Measurements from ENCODE around the gene REG3A.

Gene REG3A

GRCh38 chr2:79159653-79160052 lies at the start of gene REG3A:
Gene REG3A, minus strand, starts transcription at chr2:79159753. Its CDS starts 348 bp downstream, at chr2:79159405.
- no peak for DNase-seq

DNA sequence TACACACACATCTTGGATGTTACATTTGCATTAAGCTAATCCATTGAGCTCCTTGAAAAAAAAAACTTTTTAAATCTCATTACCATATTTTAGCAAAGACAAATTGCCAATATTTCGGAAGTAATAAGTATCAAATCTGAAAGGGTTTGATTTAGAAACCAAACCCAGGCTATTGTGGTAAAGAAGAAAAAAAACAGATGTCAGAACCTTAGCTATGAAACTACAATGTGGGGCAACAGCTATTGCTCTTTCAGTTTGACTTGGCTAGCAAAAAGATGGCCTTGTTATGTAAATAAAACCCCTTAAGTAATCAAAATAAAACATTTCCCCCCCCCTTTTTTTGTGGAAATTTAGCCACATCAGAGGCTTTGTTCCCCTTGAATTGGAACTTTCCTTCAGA lies 41.2 kb upstream of the REG3A start:
- DNase-seq = no peak

GRCh38 chr2:79191816-79192215 lies 32.3 kb upstream of the REG3A start:
- no peak for DNase-seq

GRCh38 chr2:79191081-79191480 lies 31.5 kb upstream of the REG3A start:
- no peak for DNase-seq

DNA sequence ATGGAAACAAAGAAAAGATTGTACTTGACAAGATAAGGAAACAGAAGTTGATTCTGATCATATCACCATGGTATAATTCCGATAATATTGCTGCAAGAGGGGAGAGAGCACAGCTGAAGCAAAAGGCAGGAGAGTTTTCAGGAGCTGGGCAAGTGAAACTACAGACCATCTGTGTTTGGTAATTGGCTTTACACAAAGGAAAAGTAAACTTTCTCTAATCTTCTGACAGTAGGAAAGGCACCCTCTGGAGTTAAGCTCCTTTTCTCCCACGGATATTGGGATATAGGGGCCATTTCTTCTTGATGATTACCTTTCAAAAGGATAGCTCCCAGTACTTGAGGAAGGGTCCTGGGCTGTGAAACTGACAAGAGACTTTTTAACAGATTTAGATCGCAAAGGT lies 29.9 kb upstream of the REG3A start:
- no peak for DNase-seq

DNA sequence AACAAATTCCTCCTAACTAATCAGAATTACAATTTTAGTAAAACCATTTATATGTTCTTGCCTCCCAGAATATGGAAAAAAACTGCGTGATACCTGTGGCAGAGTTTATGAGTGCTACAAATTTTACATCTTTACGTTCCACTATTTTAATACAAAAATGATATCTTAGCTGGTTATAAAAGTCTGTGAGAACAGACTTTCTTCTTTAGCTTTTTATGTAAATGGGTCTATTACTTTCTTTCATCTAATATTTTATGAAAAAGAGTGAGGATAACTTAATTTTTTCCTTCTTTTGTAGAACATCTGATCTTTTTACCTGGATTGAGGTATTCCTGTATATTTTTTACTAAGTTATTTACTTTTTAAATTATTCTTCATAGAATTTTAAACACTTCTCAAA lies 22.1 kb upstream of the REG3A start:
- DNase-seq = no peak

GRCh38 chr2:79180092-79180491 lies 20.5 kb upstream of the REG3A start:
- DNase-seq = no peak

DNA sequence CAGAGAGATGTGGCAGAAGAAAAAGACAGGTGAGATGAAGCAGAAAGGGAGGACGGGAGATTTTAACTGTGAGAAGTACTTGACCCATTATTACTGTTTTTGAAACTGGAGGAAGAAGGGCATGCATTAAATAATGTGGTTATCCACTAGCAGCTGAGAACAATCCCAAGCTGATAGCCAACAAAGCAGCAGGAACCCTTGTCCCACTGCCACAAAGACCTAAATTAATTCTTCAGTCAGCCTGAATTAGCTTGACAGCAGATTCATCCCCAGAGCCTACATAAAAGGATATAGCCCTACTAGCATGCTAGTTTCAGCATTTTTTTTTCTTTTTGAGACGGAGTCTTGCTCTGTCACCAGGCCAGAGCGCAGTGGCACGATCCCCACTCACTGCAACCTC lies 19.5 kb upstream of the REG3A start:
- no peak for DNase-seq

GRCh38 chr2:79178076-79178674 lies 18.6 kb upstream of the REG3A start:
- DNase-seq = no peak

GRCh38 chr2:79171348-79171958 lies 11.9 kb upstream of the REG3A start:
- no peak for DNase-seq

GRCh38 chr2:79162801-79163200 lies 3.2 kb upstream of the REG3A start:
- no peak for DNase-seq

DNA sequence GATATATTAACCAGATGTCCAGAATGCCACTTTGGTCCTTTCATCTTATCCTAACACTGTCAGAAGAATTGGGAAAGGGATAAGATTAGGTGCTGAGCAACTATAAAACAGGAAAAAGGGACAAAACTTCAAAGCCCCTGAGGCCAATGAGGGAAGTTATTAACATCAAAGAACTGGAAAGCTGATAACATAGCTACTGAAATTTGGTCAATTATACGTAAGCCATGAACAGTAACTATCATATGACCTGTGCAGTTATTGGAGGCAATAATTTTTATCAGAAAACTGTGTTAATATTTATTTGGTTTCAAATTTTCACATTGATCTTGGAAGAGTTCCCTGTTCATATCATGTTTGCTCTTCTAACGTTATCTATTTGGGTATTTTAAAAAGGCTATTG lies 2.6 kb upstream of the REG3A start:
- no peak for DNase-seq

DNA sequence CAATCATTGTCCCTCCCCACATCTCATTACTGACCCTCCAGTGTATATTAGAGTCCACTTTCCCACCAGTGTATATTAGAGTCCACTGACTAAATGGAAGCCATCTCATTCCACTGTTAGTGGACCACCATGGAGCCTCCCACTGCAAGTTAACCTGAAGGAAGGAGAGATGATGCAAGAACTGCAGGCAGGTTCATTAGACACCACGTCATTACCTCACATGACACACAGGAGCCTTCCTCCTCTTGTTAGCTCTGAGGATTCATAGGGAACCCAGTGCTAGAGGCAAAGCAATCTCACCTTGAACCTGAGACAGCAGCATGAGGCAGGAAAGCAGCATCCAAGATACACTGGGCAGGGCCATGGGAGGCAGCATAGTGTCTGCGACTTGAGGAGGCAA lies 523 bp downstream of the REG3A start:
- DNase-seq = no peak

- DNase-seq = no peak
Observed at GRCh38 chr2:79155826-79156476, 3.6 kb downstream of the REG3A start.

- DNase-seq = no peak
Observed at GRCh38 chr2:79139423-79139822, 20.1 kb downstream of the REG3A start.

GRCh38 chr2:79138385-79138784 lies 21.2 kb downstream of the REG3A start:
- DNase-seq = no peak

DNA sequence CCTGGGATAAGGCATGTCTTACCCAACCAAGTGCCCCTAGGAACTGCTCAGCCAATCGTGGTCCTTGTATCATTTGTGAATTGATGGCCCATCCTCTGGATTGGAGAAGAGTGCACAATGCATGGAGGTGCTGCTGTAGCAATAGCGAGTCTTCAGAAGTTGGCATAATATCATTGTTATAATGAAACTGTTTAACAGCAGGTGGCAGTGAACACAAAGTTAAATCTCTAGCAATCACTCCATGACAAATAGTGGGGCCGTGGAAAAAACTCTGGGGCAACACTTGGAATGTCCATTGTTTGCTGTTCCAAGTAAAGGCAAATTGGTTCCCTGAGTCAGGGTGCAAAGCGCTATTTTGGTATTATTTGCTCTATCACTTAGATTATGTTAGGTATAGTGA lies 27.9 kb downstream of the REG3A start:
- no peak for DNase-seq

DNA sequence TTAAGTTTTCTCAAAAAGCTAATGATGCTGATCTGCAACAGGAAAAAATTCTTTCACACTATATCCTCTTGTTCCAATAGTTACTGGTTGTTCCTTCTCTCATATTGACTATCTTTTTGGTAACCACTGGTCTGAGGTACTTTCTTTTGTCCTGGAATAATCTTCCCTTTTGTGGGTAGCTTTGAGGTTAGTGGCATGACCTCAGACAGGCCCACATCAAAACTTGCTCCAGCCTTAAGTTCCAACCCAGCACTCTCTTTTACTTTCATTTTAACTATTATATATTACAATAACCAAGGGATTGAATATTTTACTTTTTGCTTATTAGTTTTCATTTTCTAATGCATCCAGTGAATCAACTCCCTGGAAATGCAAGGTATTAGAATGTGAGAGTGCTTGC lies 29.7 kb downstream of the REG3A start:
- no peak for DNase-seq

DNA sequence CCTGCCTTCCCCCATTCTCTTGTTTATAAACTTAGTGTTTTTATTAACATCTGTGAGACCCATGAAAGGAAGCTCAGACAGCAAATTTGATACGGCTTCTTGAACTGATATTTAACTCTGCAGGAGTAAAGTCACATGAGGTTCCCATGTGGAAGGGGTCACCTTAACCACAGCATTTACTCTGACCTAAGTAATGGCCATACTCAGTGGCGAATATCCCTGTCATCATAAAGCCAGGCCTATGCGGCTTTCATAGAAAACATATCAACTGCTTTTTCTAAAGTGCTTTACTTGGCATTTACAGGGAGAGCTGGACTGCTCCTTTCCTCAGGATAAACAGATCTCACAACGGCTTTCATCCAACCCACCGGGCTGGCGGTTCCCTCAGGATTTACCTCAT lies 30.3 kb downstream of the REG3A start:
- DNase-seq = no peak

DNA sequence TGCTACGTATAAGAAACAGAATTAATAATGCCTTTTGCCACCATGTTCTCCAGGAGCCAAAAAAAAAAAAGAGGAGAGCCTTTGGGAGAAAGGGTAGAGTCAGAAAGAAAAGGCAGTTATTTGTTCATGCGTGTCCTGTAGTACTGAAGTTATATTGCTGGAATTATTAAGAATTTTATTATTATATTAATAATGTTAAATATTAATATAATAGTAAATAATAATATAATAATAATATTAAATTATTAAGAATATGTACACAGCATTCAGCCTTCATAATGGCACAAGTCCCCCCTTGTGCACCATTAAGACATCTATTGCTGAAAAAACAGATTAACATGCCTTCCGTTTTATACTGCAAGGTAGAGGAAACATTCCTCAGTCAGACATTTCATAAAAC lies 31.1 kb downstream of the REG3A start:
- DNase-seq = no peak

- no peak for DNase-seq
Observed at GRCh38 chr2:79125721-79125985, 33.9 kb downstream of the REG3A start.

DNA sequence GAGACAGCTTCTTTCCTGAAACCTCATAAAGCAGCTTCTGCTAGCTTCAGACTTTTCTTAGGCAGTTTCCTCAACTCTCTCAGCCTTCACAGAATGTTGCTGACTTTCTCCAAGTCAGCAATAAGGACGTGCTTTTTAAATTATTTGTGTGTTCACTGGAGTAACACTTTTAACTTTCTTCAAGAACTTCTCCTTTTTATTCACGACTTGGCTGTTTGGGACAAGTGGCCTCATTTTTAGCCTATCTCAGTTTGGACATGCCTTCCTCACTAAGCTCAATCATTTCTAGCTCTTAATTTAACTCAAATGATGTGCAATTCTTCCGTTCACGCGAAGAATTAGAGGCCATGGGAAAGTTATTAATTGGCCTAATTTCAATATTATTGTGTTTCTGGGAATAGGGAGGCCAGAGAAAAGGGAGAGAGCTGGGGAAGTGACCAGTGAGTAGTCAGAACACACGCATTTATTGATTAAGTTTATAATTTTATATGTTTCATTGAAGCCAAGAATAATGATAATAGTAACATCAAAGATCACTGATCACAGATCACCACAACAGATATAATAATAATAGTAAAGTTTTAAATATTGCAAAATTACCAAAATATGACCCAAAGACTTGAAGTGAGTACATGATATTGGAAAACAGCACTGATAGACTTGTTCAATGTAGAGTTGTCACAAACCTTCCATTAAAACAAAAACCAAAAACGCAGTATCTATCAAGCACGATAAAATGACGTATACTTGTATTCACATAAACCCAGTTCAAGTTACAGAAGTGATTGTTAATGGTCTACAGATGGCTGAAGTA lies 34.4 kb downstream of the REG3A start:
- DNase-seq = no peak

DNA sequence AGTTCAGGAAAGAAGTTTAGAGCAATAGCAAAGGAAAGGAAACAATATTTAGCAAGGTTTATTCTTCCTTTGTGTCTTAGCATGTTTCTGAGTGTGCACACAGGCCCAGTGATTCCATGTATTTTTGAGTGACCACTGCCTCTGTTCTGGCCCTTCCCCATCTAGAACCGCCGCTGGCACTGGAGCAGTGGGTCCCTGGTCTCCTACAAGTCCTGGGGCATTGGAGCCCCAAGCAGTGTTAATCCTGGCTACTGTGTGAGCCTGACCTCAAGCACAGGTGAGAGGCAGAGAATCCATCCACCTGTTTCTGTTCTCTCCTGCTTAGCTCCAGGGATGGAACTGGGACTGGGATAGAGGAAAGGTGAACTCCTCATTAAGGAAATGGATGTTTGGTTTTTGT lies 36.9 kb downstream of the REG3A start:
- no peak for DNase-seq

DNA sequence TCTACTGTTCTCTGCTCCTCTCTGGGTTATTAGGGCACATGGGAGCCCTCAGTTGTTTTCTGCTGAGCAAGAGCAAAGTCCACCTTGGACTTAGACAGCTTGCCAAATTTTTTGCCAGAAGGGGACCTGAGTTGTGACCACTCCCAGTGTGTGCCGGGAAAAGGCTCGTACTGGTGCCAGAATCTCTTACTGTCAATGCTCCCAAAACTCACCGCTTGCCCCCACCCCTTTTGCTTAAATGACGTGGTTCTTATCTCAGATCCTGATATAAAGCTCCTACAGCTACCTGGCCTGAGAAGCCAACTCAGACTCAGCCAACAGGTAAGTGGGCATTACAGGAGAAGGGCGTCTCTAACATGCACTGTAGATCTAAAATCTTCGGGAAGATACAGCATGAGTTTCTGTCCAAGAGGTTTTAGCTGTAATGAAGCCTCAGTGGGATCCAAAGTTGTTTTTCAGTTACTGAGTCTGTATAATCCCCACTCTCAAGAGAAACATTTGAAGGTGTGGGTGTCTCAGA lies 39.3 kb downstream of the REG3A start, which contains the start of gene REG1A:
TSS of gene REG1A (plus strand) at position 295 of the 520 bp plus-strand sequence. CDS start 374 bp downstream, outside the sequence.
- DNase-seq = no peak

Data from NCI-H1105 (cell line).